Stimulated activated CD8-positive, alpha-beta memory T cell treated with anti-CD3 and anti-CD28 coated beads, Interleukin-2, amount 100 ng/mL, for 1 hour (primary cell): ENCODE measurements around the gene RNF144B.

Source experiments
- DNase-seq, 2 donors: peaks; one replicate each; pipeline ENCODE4 v3.0.0-alpha.2; 2020; ENCODE audit warnings: low read depth in 2 of 2

Gene RNF144B

GRCh38 chr6:18509871-18510643 is 122.9 kb downstream of the RNF144B start:
- no peak for DNase-seq

- no peak for DNase-seq
Measured at GRCh38 chr6:18510644-18511033, 123.5 kb downstream of the RNF144B start.

- DNase-seq = no peak
Measured at GRCh38 chr6:18511211-18511610, 124.1 kb downstream of the RNF144B start.

- DNase-seq = no peak
Measured at GRCh38 chr6:18513253-18513798, 126.2 kb downstream of the RNF144B start.

GRCh38 chr6:18514180-18514579 is 127.0 kb downstream of the RNF144B start:
- DNase-seq = no peak

- no peak for DNase-seq
Measured at GRCh38 chr6:18515767-18516166, 128.6 kb downstream of the RNF144B start.
